Measurements from ENCODE around the gene ZDHHC20.
"Not testable (repeated sequence)": the region's sequence is repeated elsewhere in the genome, so short reads cannot be mapped to it uniquely, and the experiment has no call there.

The ZDHHC20 gene

DNA sequence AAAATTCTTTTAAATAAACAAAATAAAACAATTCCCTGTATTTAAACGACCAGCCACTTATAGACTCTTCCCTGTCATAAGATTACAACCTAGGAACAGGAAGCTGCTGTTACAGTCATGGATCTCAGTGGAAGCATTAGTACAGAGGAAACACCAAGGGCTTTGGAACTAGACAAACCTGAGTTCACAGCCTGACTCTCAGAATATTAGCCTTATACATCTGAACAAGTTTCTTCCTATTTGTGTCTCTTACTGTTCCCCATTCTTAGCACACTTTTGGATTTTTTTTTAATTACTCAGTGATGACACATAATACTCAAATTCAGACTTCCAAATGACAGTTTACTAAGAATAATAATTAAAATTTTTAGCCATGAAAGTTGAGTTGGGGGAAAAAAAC lies 46.1 kb downstream of the ZDHHC20 start:
- TF ChIP-seq, protein P1, sequence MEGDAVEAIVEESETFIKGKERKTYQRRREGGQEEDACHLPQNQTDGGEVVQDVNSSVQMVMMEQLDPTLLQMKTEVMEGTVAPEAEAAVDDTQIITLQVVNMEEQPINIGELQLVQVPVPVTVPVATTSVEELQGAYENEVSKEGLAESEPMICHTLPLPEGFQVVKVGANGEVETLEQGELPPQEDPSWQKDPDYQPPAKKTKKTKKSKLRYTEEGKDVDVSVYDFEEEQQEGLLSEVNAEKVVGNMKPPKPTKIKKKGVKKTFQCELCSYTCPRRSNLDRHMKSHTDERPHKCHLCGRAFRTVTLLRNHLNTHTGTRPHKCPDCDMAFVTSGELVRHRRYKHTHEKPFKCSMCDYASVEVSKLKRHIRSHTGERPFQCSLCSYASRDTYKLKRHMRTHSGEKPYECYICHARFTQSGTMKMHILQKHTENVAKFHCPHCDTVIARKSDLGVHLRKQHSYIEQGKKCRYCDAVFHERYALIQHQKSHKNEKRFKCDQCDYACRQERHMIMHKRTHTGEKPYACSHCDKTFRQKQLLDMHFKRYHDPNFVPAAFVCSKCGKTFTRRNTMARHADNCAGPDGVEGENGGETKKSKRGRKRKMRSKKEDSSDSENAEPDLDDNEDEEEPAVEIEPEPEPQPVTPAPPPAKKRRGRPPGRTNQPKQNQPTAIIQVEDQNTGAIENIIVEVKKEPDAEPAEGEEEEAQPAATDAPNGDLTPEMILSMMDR (IDR thresholded peaks at IDR 0.05; ENCODE audit: low read depth, low read length) = no peak
- Histone ChIP-seq H3K27ac (no peak overlapping the region), H3K9me3 (ENCODE audit: severe bottlenecking) (peaks cover 8% of the 10 kb centered on the region), H3K4me3 (ENCODE audit: low read depth, low read length) (no peak overlapping the region), H3K36me3 (peaks cover 41% of the 10 kb centered on the region), H3K27me3 (ENCODE audit: insufficient read depth, low read depth, severe bottlenecking) (no peaks in the 10 kb centered on the region)
- DNase-seq = no peak

DNA sequence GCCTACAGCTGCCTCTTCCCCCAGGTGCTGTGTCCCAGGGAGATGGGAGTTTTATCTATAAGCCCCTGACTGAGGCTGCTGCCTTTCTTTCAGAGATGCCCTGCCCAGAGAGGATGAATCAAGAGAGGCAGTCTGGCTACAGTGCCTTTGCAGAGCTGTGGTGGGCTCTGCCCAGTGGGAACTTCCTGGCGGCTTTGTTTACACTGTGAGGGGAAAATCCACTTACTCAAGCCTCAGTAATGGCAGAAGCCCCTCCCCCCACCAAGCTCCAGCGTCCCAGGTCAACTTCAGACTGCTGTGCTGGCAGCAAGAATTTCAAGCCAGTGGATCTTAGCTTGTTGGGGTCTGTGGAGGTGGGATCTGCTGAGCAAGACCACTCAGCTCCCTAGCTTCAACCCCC lies 48.6 kb downstream of the ZDHHC20 start:
- not testable (repeated sequence) for H3K27me3 ChIP-seq (ENCODE audit: insufficient read depth, low read depth, severe bottlenecking); DNase-seq; H3K4me3 ChIP-seq (ENCODE audit: low read depth, low read length); H3K27ac ChIP-seq
- Histone ChIP-seq H3K36me3 (peaks cover 41% of the 10 kb centered on the region), H3K9me3 (ENCODE audit: severe bottlenecking) (peaks cover 20% of the 10 kb centered on the region)

DNA sequence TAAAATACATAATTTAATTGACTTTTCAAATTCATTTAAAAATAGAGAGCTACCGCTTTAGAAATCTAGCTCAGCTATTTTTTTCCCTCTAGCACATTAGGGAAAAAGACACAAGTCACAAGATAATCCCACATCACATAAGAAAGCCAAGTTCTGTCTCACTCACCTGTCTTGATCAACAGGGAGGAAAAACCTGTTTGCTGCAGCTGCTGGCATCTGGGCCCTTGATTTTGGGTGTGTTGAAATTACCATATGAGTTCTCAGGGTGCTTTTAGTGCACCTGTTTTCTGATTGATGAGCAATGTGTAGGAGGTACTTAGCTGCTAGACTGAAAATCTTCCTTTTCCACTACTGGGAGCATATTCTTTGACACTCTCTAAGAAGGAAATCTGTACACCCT lies 53.8 kb downstream of the ZDHHC20 start:
- H3K4me3 ChIP-seq (ENCODE audit: low read depth, low read length) = no peak overlapping the region
- TF ChIP-seq, protein P1 (IDR thresholded peaks at IDR 0.05; ENCODE audit: low read depth, low read length) = no peak

DNA sequence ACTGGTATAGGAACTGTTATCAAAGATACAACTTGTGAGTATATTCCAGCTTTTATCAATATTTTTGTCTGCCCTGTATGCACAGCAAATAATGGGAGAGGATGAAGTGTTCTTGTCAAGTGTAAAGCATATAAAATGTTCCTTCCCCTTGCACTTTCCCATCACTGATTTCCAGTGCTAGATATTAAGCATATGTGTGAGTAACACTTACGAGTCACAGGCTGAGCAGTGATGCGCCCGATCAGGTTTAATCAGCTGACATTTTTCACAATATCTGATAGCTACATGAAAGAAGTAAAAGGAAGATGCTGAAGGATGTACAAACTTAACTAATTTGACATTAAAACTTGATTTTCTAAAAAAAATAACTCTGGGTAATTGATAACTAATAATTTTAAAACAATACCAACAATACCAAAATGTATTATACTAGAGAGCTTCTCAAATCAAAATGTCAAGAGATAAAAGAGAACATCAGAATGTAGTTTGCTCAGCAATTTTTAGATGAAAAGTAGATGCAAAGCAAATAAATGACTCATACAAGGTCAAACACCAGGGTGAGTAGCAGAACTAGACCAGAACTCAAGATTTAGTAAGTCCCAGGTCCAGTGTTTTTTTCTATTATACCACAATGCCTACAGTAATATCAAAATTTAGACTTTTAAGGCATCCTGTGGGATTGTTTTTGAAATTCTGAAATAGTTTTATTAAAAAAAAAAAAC lies 56.4 kb downstream of the ZDHHC20 start:
- no peak for DNase-seq
- Histone ChIP-seq H3K27me3 (ENCODE audit: insufficient read depth, low read depth, severe bottlenecking) (no peaks in the 10 kb centered on the region), H3K9me3 (ENCODE audit: severe bottlenecking) (peaks cover 9% of the 10 kb centered on the region), H3K27ac (no peak overlapping the region), H3K36me3 (peaks cover 34% of the 10 kb centered on the region), H3K4me3 (ENCODE audit: low read depth, low read length) (no peak overlapping the region)
- TF ChIP-seq, protein P1 (IDR thresholded peaks at IDR 0.05; ENCODE audit: low read depth, low read length) = no peak

More for the DNA sequence above, 53.8 kb downstream of the ZDHHC20 start:
- Histone ChIP-seq H3K9me3 (ENCODE audit: severe bottlenecking) (peaks cover 20% of the 10 kb centered on the region), H3K27ac (no peak overlapping the region), H3K27me3 (ENCODE audit: insufficient read depth, low read depth, severe bottlenecking) (no peaks in the 10 kb centered on the region), H3K36me3 (peaks cover 36% of the 10 kb centered on the region)
- DNase-seq = no peak

DNA sequence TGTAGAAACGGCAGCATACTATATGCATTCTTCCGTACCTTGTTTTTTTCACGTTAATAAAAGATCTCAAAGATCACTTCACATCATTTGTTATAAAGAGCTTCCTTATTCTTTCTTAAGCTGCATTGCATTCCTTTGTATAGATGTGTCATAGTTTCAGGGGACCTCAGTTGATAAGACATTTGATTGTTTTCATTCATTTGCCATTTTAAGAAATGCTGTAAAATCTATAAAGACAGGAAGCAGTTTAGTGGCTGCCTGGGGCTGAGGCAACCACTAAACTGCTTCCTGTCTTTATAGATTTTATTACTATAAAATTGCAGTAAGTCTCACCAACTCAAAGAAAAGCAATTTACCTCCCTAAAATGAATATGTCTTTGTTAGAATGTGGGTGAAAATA lies 59.4 kb downstream of the ZDHHC20 start:
- Histone ChIP-seq H3K27me3 (ENCODE audit: insufficient read depth, low read depth, severe bottlenecking) (no peaks in the 10 kb centered on the region), H3K36me3 (peaks cover 52% of the 10 kb centered on the region), H3K9me3 (ENCODE audit: severe bottlenecking) (no peaks in the 10 kb centered on the region), H3K27ac (no peak overlapping the region), H3K4me3 (ENCODE audit: low read depth, low read length) (no peak overlapping the region)
- TF ChIP-seq, protein P1 (IDR thresholded peaks at IDR 0.05; ENCODE audit: low read depth, low read length) = no peak
- DNase-seq = no peak

DNA sequence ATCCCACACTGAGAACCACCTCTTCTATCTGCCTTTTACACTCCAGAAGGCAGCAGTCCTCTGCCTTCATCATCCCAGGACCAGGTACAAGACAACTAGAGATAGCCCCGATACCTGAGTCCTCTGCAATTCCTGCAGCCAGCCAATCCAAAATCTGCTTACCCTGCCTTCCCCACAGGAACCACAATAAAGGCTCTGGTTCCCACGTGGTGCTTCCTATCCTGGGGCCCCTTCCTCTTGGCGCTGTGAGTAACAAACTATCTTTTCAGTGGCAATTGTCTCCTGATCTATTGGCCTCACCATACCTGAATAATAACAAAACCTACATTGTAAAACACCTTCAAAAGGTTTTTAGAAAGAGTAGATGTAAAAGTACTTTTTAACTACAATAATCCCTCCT lies 63.1 kb downstream of the ZDHHC20 start:
- H3K36me3 ChIP-seq = peaks cover 61% of the 10 kb centered on the region
- DNase-seq = no peak
- no peaks in the 10 kb centered on the region for H3K9me3 ChIP-seq (ENCODE audit: severe bottlenecking)
- H3K4me3 ChIP-seq (ENCODE audit: low read depth, low read length) = no peak overlapping the region
- no peak overlapping the region for H3K27ac ChIP-seq
- H3K27me3 ChIP-seq (ENCODE audit: insufficient read depth, low read depth, severe bottlenecking) = no peaks in the 10 kb centered on the region
- TF ChIP-seq, protein P1 (IDR thresholded peaks at IDR 0.05; ENCODE audit: low read depth, low read length) = no peak

Measured in WERI-Rb-1 (cell line).